Fibroblast of the conjunctiva (primary cell): ENCODE data around the gene PTCSC3.
"Not testable (repeated sequence)": the region's sequence is repeated elsewhere in the genome, so short reads cannot be mapped to it uniquely, and the experiment has no call there.

Experiments used
- DNase-seq: peaks from one replicate; pipeline ENCODE4 v3.0.0-alpha.2; 2010; ENCODE audit warnings: low read depth

Gene PTCSC3

DNA sequence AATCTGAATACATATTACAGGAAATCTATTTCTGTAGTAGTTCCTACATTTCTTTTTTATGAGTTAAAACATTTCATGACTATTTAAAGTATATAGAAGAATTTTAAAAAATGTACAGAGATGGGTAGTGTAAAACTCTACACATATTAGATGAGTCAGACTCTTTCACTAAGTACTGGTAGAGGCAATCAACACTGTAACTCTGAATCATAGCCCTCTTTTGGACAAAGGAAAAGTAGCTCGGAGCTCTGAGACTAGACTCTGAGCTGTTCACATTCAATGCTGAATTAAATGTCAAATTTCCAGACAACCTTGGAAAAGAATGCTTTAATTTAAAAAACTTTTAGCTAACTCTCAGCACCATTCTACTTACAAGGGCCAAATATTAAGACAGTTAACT lies 3.4 kb downstream of the PTCSC3 start:
- DNase-seq, result no peak

DNA sequence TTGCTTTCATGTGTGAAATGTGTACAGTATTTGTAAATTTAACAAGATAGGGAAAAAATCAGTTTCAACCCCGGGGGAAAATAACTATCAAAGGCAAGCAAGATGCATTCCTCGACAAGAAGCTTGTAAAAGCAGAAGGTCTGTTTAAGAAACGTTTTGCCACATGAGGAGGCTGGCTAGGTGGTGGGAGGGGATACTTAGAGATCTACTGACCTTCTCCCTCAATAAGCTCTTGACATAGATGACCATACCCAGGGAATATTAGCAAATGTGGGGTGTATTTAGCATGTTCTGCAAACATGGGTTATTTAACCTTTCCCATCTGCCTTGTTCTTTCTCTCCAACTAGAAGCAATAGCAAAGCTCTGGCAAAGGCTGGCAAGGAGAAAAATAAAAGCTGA lies 4.9 kb downstream of the PTCSC3 start:
- DNase-seq, result no peak

DNA sequence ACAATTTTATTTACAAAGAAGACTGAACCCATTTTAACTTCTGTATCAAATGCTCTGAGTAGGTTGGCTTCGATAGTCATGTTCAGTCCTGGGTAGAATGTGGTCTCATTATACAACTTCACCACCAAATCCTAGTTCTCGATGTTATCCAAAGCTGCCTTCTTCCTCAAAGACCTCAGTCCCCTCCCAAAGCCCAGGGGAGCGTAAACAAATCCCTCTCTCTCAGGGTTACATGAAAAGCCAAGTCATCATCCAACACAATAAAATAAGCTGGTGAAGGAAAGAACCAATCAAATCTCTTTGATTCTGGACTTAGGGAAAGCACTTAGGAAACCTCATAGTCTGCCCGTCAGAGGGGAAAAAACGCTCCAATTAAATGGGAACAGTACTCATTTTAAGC lies 9.1 kb downstream of the PTCSC3 start:
- no peak for DNase-seq

- DNase-seq, result no peak
Observed at GRCh38 chr14:36163451-36163850, 13.1 kb downstream of the PTCSC3 start.

DNA sequence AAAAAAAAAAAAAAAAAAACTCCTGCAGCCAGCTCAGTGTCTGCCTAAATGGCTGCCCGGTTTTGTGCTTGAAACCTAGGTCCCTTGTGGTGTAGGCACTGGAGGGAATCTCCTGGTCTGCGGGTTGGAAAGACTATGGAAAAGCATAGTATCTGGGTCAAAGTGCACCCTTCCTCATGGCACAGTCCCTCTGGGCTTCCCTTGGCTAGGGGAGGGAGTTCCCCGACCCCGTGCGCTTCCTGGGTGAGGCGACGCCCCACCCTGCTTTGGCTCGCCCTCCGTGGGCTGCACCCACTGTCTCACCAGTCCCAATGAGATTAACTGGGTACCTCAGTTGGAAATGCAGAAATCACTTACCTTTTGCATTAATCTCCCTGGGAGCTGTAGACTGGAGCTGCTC lies 14.3 kb downstream of the PTCSC3 start:
- no peak for DNase-seq

GRCh38 chr14:36161776-36162175 lies 14.7 kb downstream of the PTCSC3 start:
- no peak for DNase-seq

DNA sequence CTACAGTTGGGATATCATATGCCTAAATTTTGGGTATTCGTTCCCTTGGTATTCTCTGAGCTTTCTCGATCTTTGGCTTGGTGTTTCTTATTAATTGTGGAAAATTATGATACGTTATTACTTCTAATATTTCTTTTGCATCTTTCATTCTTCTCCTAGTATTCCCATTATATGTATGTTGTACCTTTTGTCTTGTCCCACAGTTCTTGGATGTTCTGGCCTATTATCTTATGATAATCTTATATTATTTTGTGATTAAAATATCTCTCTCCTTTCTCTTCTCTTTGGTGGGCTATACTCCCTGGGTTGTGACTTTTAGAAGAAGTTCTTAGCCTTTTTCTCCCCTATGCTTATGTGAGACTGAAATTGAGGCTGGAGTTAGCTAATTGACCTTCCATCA lies 25.2 kb downstream of the PTCSC3 start:
- DNase-seq, result no peak

- no peak for DNase-seq
Observed at GRCh38 chr14:36134038-36134437, 42.5 kb downstream of the PTCSC3 start.

GRCh38 chr14:36132826-36133225 lies 43.7 kb downstream of the PTCSC3 start:
- no peak for DNase-seq

GRCh38 chr14:36130186-36130585 lies 46.3 kb downstream of the PTCSC3 start:
- DNase-seq, result no peak

DNA sequence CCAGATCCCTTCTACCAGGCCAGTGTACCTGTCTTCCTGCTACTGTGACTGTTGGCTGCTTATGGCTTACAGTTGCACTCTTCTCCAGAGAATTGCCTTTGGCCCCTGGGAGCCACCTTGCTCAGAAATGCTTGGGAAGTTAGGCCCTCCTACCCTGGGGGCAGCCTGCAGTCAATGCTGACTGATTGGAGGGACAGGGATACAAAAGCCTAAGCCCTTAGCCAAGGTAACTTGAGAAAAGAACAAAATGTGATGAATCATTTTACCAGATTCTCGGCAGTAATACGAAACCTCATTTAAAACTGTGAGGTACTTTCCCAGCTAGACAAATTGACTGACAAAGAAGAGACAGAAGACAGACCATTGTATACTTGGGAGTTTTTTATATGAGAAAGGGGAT lies 47.3 kb downstream of the PTCSC3 start:
- DNase-seq, result no peak

GRCh38 chr14:36113341-36113740 lies 63.2 kb downstream of the PTCSC3 start:
- no peak for DNase-seq

GRCh38 chr14:36111822-36112583 lies 64.5 kb downstream of the PTCSC3 start:
- DNase-seq, result no peak

GRCh38 chr14:36105401-36105800 lies 71.1 kb downstream of the PTCSC3 start:
- no peak for DNase-seq

GRCh38 chr14:36104258-36104657 lies 72.3 kb downstream of the PTCSC3 start:
- not testable (repeated sequence) for DNase-seq

DNA sequence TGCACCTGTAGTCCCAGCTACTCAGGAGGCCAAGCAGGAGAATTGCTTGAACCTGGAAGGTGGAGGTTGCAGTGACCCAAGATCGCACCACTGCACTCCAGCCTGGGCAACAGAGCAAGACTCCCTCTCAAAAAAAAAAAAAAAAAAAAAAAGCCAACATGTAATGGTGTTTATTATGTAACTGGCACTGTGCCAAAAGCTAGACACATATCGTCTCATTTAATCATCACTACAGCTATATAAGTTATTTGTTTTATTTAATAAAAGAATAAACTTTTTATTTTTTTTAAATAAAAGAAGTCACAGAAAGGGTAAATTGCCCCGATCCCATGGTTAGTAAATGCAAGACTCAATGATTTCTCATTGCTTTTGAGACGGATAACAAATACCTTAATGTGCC lies 76.9 kb downstream of the PTCSC3 start:
- DNase-seq, result no peak

DNA sequence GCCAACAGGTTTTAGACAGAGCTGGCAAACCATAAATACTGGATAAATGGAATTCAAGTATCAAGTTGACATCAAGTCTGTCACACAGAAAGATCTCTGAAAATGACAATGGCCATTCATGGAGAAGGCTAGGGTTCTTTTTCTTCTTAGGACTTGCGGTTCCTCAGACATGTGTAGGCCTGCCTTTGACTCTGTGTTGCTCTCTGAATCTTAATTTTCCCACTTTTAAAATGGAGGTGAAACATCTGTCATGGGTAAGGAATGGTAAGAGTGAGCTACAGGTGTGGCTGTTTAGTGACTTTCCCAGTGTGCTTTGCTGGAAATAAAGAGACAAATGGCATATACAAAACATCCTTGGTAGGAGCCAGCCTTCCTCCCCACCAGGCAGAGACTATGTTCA lies 79.2 kb downstream of the PTCSC3 start:
- DNase-seq, result no peak

DNA sequence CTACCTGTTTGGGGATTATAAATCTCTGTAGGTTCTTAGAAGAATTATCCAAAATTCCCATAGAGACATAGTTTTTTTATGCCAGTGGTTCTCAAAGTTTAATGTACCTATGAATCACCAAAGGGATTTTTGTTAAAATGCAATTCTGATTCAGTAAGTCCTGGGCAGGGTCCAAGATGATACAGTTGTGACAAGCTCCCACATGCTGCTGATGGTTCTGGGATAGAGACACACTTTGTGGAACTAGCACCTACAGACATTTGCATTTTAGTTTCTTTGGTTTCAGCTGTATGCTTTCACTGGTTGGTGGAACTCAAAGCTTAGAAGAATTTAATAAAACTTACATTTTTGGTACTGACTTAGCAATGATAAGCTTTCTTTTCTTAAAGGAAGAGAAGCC lies 80.4 kb downstream of the PTCSC3 start:
- DNase-seq, result peak; percentile 5

DNA sequence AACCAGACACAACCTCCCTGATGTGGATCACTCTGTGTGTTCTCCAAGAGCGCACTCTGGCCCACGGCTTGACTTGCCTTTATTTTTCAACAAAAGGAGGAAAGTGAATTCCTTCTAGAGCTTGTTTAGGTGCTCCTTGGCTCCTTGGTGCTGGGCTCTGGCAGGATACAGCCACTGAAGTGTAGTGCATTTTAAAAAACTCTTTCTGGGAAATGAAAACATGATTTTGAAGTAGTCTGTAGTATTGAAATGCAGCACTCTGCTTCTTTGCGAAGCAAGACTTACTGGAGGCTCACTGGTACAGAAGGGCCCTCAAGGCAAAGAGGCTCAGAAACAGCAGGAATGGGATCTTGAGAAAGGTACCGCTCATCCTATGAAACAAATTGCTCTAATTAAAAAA lies 81.6 kb downstream of the PTCSC3 start:
- DNase-seq, result no peak

GRCh38 chr14:36091096-36091495 lies 85.4 kb downstream of the PTCSC3 start:
- DNase-seq, result peak; percentile 91

DNA sequence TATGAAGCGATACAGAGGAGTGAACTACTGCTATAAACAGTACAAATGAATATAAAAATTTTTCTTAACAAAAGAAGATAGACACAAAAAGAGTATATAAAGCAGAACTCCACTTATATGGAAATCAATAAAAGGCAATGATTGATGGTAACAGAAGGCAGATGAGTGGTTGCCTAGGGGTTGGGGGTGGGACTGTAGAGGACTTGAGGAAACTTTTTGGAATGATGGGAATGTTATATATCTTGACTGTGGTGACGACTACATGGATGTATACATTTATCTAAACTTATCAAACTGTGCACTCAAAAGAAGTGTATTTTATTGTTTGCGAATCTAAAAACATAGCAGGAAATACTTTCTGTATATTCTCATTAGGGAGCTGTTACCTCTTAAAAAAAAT lies 89.1 kb downstream of the PTCSC3 start:
- DNase-seq, result no peak

DNA sequence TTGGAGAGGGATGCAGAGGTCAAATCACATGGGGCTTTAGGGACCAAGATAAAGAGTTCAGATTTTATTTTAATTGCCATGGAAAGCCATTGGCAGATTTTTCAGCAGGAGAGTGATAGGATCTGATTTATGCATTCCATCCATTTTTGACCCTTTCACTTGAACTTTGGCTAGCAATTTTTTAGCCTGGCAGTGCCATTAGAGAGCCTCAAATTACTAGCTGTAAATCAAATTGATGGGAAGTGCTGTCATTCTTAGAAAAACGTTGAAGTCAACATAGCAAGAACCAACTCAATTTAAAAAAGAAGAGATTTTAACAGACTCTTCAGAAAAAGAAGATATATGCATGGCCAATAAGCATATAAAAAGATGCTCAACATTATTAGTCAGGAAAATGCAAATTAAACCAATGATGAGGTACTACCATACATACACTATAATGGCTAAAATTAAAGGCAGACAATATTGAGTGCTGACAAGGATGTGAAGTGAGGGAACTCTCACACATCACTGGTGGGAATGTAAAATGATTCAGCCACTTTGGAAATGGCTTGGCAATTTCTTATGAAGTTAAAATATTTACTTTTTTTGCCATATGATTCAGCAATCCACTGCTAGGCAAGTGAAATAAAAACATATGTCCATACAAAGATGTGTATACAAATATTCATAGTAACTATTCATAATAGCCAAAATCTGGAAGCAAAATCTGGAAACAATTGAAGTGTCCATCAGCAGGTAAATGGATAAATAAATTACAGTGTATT lies 89.7 kb downstream of the PTCSC3 start:
- DNase-seq, result peak; percentile 16

DNA sequence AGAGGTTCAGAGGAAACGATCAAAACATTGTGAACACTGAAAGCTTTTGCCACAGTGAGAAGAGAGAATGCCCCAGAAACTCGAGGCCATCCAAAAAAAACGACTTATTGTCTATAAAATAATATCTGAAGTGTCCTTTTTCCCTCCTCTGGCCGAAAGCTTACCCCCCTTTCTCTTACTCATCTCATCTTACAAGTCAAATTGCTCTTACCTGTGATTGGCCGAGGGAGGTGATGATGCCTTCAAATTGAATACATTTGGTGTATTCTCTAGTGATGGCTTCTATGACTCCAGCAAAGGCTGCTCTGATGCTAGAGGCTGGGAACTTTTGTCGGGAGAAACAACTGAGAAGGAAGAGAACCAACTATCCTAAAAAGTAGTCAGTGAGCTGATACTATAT lies 90.7 kb downstream of the PTCSC3 start:
- DNase-seq, result no peak
